RKO (cell line): ENCODE data around the gene SLC6A16.
A peak's percentile ranks its signal among the peaks of the same experiment; 100 is the strongest.

Source experiments
- DNase-seq: peaks from one replicate; pipeline ENCODE4 v3.0.0-alpha.2; 2016; ENCODE audit warnings: low spot score

Gene SLC6A16

GRCh38 chr19:49271080-49271753 is 53.8 kb downstream of the SLC6A16 start:
- no peak for DNase-seq

GRCh38 chr19:49266409-49266808 is 58.6 kb downstream of the SLC6A16 start:
- DNase-seq: peak; percentile 43

- DNase-seq: no peak
Observed at GRCh38 chr19:49264258-49264657, 60.7 kb downstream of the SLC6A16 start.

- no peak for DNase-seq
Observed at GRCh38 chr19:49261602-49262001, 63.4 kb downstream of the SLC6A16 start.

- DNase-seq: no peak
Observed at GRCh38 chr19:49256691-49257090, 68.3 kb downstream of the SLC6A16 start.

GRCh38 chr19:49255674-49256073 is 69.3 kb downstream of the SLC6A16 start:
- DNase-seq: no peak

GRCh38 chr19:49249933-49250332 is 75.1 kb downstream of the SLC6A16 start:
- DNase-seq: no peak

- DNase-seq: no peak
Observed at GRCh38 chr19:49247676-49248075, 77.3 kb downstream of the SLC6A16 start.

GRCh38 chr19:49244256-49244655 is 80.7 kb downstream of the SLC6A16 start:
- no peak for DNase-seq

GRCh38 chr19:49243726-49244125 is 81.3 kb downstream of the SLC6A16 start:
- no peak for DNase-seq

- no peak for DNase-seq
Observed at GRCh38 chr19:49243129-49243528, 81.9 kb downstream of the SLC6A16 start.

GRCh38 chr19:49241769-49242168 is 83.2 kb downstream of the SLC6A16 start:
- DNase-seq: no peak
